ENCODE results near the gene NUCKS1. TPM values are rescaled to one million over a fixed set of nuclear protein-coding genes. Genes with fewer than 3 reads are reported as not detected.

The NUCKS1 gene
- total and polyA plus RNA-seq, 10 of the 15 experiments (the other 5 are each of a cell fraction or from before 2014, with no cell fraction given): 40.5 to 135 (median 55.5) TPM

GRCh38 chr1:205680073-205680851 lies 69.7 kb downstream of the NUCKS1 start, which contains the start of gene SLC45A3 (continued):
- TF ChIP-seq CREB1 (IDR thresholded peaks at IDR 0.05; ENCODE audit: low read depth) (no peak), BMI1 (IDR thresholded peaks at IDR 0.05; ENCODE audit: borderline replicate concordance) (no peak), MTA3 (IDR thresholded peaks at IDR 0.05; ENCODE audit: borderline replicate concordance, low read length) (no peak), NR2F1 (conservative IDR thresholded peaks at IDR 0.05) (peak; percentile 50; the same call in 1 of the 2 replicates), MXI1 (IDR thresholded peaks at IDR 0.05; ENCODE audit: low read depth, low read length) (no peak), SIX5 (IDR thresholded peaks at IDR 0.05; ENCODE audit: low read depth, low read length, severe bottlenecking) (no peak), TCF12 (IDR thresholded peaks at IDR 0.05; ENCODE audit: low read depth, low read length) (no peak), BCL11A (IDR thresholded peaks at IDR 0.05; ENCODE audit: low read depth, low read length) (no peak), SRF (IDR thresholded peaks at IDR 0.05; ENCODE audit: low read depth in 2 of 2, low read length in 2 of 2) (no peak), CBX3 (IDR thresholded peaks at IDR 0.05; ENCODE audit: borderline replicate concordance, low read depth) (no peak), IRF3 (IDR thresholded peaks at IDR 0.05) (no peak), FOS (IDR thresholded peaks at IDR 0.05; ENCODE audit: borderline replicate concordance, extremely low read depth, insufficient read length) (no peak), NBN (IDR thresholded peaks at IDR 0.05) (no peak), NKRF (conservative IDR thresholded peaks at IDR 0.05) (peak; percentile 65), ZSCAN29 (IDR thresholded peaks at IDR 0.05) (no peak), MTA2 (IDR thresholded peaks at IDR 0.05; ENCODE audit: low read depth) (no peak)
- TF ChIP-seq, protein P1, sequence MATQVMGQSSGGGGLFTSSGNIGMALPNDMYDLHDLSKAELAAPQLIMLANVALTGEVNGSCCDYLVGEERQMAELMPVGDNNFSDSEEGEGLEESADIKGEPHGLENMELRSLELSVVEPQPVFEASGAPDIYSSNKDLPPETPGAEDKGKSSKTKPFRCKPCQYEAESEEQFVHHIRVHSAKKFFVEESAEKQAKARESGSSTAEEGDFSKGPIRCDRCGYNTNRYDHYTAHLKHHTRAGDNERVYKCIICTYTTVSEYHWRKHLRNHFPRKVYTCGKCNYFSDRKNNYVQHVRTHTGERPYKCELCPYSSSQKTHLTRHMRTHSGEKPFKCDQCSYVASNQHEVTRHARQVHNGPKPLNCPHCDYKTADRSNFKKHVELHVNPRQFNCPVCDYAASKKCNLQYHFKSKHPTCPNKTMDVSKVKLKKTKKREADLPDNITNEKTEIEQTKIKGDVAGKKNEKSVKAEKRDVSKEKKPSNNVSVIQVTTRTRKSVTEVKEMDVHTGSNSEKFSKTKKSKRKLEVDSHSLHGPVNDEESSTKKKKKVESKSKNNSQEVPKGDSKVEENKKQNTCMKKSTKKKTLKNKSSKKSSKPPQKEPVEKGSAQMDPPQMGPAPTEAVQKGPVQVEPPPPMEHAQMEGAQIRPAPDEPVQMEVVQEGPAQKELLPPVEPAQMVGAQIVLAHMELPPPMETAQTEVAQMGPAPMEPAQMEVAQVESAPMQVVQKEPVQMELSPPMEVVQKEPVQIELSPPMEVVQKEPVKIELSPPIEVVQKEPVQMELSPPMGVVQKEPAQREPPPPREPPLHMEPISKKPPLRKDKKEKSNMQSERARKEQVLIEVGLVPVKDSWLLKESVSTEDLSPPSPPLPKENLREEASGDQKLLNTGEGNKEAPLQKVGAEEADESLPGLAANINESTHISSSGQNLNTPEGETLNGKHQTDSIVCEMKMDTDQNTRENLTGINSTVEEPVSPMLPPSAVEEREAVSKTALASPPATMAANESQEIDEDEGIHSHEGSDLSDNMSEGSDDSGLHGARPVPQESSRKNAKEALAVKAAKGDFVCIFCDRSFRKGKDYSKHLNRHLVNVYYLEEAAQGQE (IDR thresholded peaks at IDR 0.05; ENCODE audit: low read depth, low read length): no peak
- TF ChIP-seq, protein P2, sequence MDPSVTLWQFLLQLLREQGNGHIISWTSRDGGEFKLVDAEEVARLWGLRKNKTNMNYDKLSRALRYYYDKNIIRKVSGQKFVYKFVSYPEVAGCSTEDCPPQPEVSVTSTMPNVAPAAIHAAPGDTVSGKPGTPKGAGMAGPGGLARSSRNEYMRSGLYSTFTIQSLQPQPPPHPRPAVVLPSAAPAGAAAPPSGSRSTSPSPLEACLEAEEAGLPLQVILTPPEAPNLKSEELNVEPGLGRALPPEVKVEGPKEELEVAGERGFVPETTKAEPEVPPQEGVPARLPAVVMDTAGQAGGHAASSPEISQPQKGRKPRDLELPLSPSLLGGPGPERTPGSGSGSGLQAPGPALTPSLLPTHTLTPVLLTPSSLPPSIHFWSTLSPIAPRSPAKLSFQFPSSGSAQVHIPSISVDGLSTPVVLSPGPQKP (IDR thresholded peaks at IDR 0.05; ENCODE audit: low read depth, low read length): no peak
- TF ChIP-seq, protein P3, sequence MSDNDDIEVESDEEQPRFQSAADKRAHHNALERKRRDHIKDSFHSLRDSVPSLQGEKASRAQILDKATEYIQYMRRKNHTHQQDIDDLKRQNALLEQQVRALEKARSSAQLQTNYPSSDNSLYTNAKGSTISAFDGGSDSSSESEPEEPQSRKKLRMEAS (IDR thresholded peaks at IDR 0.05; ENCODE audit: low read depth, low read length): no peak

All from GM12878 (cell line).